Thyroid gland (tissue), 4 donors: ENCODE measurements around the gene UST.

Experiments
- POLR2A ChIP-seq, 2 donors: fragments of 450-650 bp; IDR thresholded peaks; one replicate each; pipeline ENCODE4 v1.6.1; 2017; ENCODE audit warnings: antibody characterized with exemption in 2 of 2, mild to moderate bottlenecking in 2 of 2, moderate library complexity in 1 of 2
- TF ChIP-seq, protein P1 (sequence below), 6 experiments: fragments of 200-600 bp in 3 of 6; fragments of 450-650 bp in 3 of 6; sonication (generic) in 3 of 6; IDR thresholded peaks; one replicate each; pipeline ENCODE4 v1.5.1; 2016 to 2019; ENCODE audit warnings: antibody characterized with exemption in 6 of 6, mild to moderate bottlenecking in 2 of 6, inconsistent platforms in 1 of 6, moderate library complexity in 1 of 6

DNA sequence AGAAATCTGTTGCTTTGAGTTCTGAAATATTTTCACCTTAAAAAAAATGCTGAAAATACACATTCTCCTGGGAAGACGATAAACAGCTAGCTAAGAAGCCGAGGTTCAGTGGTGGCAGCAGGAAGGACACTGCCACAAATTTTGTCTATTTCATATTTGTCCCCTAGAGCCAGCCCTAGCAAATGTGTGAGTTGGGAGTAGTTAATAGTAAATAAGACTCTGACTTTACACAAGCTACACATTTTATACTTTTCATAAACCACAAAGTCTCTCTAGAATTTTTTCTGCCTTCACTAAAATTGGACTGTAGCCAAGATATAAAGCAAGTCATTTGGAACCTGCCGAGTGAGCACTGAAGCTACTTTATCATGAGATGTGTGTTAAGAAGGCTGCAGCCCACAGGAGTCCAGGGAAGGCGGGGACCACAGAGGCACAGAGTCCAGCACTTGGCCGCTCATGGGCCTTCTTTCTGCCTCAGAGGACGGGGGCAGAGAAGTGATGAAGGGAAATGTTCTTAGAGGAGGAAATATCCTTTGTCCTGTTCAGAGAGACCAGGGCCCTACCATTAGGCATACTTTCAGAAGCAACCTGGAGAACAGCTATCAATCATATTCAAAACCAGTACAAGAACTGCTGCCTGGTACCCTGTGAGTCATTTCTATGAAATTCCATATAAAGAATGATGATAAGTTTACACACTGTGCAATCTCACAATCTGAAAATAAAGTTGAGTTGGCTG, 329.0 kb downstream of the UST start:
- TF ChIP-seq, protein P1, sequence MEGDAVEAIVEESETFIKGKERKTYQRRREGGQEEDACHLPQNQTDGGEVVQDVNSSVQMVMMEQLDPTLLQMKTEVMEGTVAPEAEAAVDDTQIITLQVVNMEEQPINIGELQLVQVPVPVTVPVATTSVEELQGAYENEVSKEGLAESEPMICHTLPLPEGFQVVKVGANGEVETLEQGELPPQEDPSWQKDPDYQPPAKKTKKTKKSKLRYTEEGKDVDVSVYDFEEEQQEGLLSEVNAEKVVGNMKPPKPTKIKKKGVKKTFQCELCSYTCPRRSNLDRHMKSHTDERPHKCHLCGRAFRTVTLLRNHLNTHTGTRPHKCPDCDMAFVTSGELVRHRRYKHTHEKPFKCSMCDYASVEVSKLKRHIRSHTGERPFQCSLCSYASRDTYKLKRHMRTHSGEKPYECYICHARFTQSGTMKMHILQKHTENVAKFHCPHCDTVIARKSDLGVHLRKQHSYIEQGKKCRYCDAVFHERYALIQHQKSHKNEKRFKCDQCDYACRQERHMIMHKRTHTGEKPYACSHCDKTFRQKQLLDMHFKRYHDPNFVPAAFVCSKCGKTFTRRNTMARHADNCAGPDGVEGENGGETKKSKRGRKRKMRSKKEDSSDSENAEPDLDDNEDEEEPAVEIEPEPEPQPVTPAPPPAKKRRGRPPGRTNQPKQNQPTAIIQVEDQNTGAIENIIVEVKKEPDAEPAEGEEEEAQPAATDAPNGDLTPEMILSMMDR (IDR thresholded peaks at IDR 0.05): no peak
- no peak for TF ChIP-seq POLR2A (IDR thresholded peaks at IDR 0.05)
